OCI-LY7 (cell line): ENCODE measurements around the gene ACSL3. TPM values are rescaled to one million over a fixed set of nuclear protein-coding genes. Genes with fewer than 3 reads are reported as not detected.
A peak's percentile ranks its signal among the peaks of the same experiment; 100 is the strongest.

Source experiments
- BruUV-seq: library from RNA; stranded (reverse); fragments of 400-500 nt; replicated peaks from 2 replicates; lab custom pipeline; 2021; lab: Mats Ljungman, UMichigan
- CTCF ChIA-PET: fragments of 300-600 bp; sonication (Branson Sonifier 250); formaldehyde crosslinking; loops from one replicate; lab custom pipeline; 2022; ENCODE audit warnings: antibody characterized with exemption; ENCODE audit not compliant: unreplicated experiment; lab: Charles Lee
- POLR2A ChIA-PET: fragments of 300-600 bp; sonication (Branson Sonifier 250); formaldehyde crosslinking; loops from one replicate; lab custom pipeline; 2022; ENCODE audit warnings: antibody characterized with exemption; lab: Charles Lee
- DNase-seq: peaks from one replicate; pipeline ENCODE4 v3.0.0-alpha.2; 2015; ENCODE audit warnings: low spot score
- H2AFZ ChIP-seq: fragments of 200-600 bp; sonication (generic), shearing (Covaris generic); 2 replicates; pipeline ENCODE4 v1.6.1; 2014; ENCODE audit warnings: mild to moderate bottlenecking, antibody characterized with exemption, low read length, moderate library complexity
- H3K27ac ChIP-seq: fragments of 200-600 bp; sonication (generic); 2 replicates; pipeline ENCODE4 v1.5.1; 2014; ENCODE audit warnings: mixed run types, low read depth, mild to moderate bottlenecking, moderate library complexity, low read length, inconsistent platforms; ENCODE audit not compliant: poor library complexity, severe bottlenecking
- H3K36me3 ChIP-seq: fragments of 200-600 bp; sonication (generic); 2 replicates; pipeline ENCODE4 v1.6.1; 2014; ENCODE audit warnings: mild to moderate bottlenecking, antibody characterized with exemption, low read length, moderate library complexity, mixed read lengths; ENCODE audit not compliant: insufficient read depth
- H3K4me1 ChIP-seq: fragments of 200-600 bp; sonication (generic); 2 replicates; pipeline ENCODE4 v1.5.1; 2014; ENCODE audit warnings: mild to moderate bottlenecking, low read length; ENCODE audit not compliant: insufficient read depth, poor library complexity, severe bottlenecking
- H3K4me2 ChIP-seq: fragments of 200-600 bp; sonication (generic); 2 replicates; pipeline ENCODE4 v1.6.1; 2014; ENCODE audit warnings: mild to moderate bottlenecking, low read length
- H3K4me3 ChIP-seq: fragments of 200-600 bp; sonication (generic); 2 replicates; pipeline ENCODE4 v1.5.1; 2014; ENCODE audit warnings: mild to moderate bottlenecking, low read depth, low read length; ENCODE audit not compliant: poor library complexity, severe bottlenecking
- H3K79me2 ChIP-seq: fragments of 200-600 bp; sonication (generic); 2 replicates; pipeline ENCODE4 v1.6.1; 2016; ENCODE audit warnings: low read depth, mild to moderate bottlenecking, low read length, moderate library complexity, mixed read lengths; ENCODE audit not compliant: insufficient read depth
- H3K9me2 ChIP-seq: fragments of 200-600 bp; sonication (generic); 2 replicates; pipeline ENCODE4 v1.6.1; 2016; ENCODE audit warnings: mild to moderate bottlenecking, low read length, mixed read lengths; ENCODE audit not compliant: insufficient read depth
- H3K9me3 ChIP-seq: fragments of 200-600 bp; sonication (generic); 2 replicates; pipeline ENCODE4 v1.6.1; 2014; ENCODE audit warnings: mild to moderate bottlenecking, mixed run types, low read length, mixed read lengths
- H4K20me1 ChIP-seq: fragments of 200-600 bp; sonication (generic); 2 replicates; pipeline ENCODE4 v1.6.1; 2014; ENCODE audit warnings: mild to moderate bottlenecking, antibody characterized with exemption, low read length, moderate library complexity, mixed read lengths; ENCODE audit not compliant: insufficient read depth
- EZH2phosphoT487 ChIP-seq: fragments of 200-600 bp; sonication (generic); IDR thresholded peaks from 2 replicates; pipeline ENCODE4 v1.6.1; 2018; ENCODE audit warnings: low read depth, borderline replicate concordance, mild to moderate bottlenecking, mixed run types, antibody characterized with exemption, low read length, moderate library complexity, mixed read lengths
- intact Hi-C: fragments of 100-400 bp; cut with micrococcal nuclease; formaldehyde crosslinking; loops from one replicate; pipeline ENCODE4 v1.10.0; 2022; ENCODE audit not compliant: unreplicated experiment
- total RNA-seq, 2 experiments: library from RNA; depleted of rRNA in 1 of 2; stranded (reverse); fragments of >200 nt in 1 of 2; shearing (Covaris generic) in 1 of 2; gene quantifications; 2 replicates each; pipeline ENCODE4 v1.2.3, GENCODE V29; 2014 to 2022
- TF ChIP-seq, protein P1 (sequence below): fragments of 200-600 bp; sonication (generic); conservative IDR thresholded peaks from 2 replicates; pipeline ENCODE4 v1.5.1; 2014; ENCODE audit warnings: mild to moderate bottlenecking, antibody characterized with exemption, low read length, moderate library complexity, mixed read lengths

ACSL3 gene
- total RNA-seq, 2 experiments from 2014 or later = 62.6 to 83.2 TPM

DNA sequence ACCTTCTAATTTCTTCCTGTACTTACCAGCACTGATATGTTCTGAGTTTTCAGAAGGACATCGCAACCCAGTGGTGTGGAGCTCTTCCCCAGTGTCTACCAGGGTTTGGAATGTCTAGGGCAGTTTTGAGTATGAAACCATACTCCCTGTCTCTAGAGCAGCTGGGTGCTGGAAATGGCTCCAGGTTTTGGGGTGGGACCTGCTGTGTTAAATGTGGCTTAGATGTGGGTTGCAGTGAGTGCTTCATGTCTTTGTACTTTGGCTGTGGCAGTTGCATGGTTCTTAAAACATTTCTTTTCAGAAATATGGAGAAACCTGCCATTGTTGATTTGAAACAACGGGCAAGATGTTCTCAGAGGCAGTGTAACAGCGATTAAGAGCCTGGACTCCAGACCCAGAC, 48.5 kb downstream of the ACSL3 start:
- ChIA-PET POLR2A (interaction anchor here (1.0 to 1.7 kb wide), 10 partner anchors 8 to 206 kb away, joined by 3 to 9 read pairs (median 3); no protein-coding TSS in a partner anchor), CTCF (no interaction called here)
- H3K36me3 ChIP-seq = peaks cover 35% of the 10 kb centered on the region
- H3K4me1 ChIP-seq = peaks cover 58% of the 10 kb centered on the region
- no TSS peak for BruUV-seq
- peaks cover 64% of the 10 kb centered on the region; the same call in 1 of the 2 replicates for H3K79me2 ChIP-seq
- H3K27ac ChIP-seq = peak overlapping the region; percentile 3
- no peak overlapping the region for H2AFZ ChIP-seq
- intact Hi-C loops = no loop called here
- no peaks in the 10 kb centered on the region for H4K20me1 ChIP-seq
- no peak overlapping the region for H3K4me3 ChIP-seq
- H3K4me2 ChIP-seq = no peak overlapping the region
- no peaks in the 10 kb centered on the region for H3K9me3 ChIP-seq
- H3K9me2 ChIP-seq = no peaks in the 10 kb centered on the region
- TF ChIP-seq, protein P1, sequence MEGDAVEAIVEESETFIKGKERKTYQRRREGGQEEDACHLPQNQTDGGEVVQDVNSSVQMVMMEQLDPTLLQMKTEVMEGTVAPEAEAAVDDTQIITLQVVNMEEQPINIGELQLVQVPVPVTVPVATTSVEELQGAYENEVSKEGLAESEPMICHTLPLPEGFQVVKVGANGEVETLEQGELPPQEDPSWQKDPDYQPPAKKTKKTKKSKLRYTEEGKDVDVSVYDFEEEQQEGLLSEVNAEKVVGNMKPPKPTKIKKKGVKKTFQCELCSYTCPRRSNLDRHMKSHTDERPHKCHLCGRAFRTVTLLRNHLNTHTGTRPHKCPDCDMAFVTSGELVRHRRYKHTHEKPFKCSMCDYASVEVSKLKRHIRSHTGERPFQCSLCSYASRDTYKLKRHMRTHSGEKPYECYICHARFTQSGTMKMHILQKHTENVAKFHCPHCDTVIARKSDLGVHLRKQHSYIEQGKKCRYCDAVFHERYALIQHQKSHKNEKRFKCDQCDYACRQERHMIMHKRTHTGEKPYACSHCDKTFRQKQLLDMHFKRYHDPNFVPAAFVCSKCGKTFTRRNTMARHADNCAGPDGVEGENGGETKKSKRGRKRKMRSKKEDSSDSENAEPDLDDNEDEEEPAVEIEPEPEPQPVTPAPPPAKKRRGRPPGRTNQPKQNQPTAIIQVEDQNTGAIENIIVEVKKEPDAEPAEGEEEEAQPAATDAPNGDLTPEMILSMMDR = no peak
- TF ChIP-seq EZH2phosphoT487 = no peak
- no peak for DNase-seq

DNA sequence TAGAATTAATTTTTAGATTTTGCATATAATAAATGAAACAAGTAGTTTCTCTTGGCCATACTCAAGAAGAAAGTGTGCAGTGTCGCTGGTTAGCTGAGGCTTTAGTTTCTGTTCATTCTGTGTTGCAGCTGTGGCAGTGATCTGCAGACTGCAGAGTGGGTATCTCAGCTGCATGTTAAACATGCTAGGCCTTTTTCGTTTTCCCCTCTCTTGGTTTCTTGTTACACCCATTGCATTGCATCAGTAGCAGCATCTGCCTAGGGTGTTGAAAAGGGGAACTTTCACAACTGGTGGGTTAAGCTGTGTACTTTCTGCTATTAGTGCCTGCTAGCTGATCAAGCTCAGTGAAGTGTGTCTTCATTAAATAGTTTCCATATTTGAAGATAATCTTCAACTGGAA, 51.3 kb downstream of the ACSL3 start:
- Histone ChIP-seq H3K4me1 (peaks cover 69% of the 10 kb centered on the region), H3K9me2 (no peaks in the 10 kb centered on the region), H3K4me2 (peak overlapping the region; percentile 86), H3K9me3 (no peaks in the 10 kb centered on the region), H4K20me1 (no peaks in the 10 kb centered on the region), H3K36me3 (peaks cover 44% of the 10 kb centered on the region), H2AFZ (peak overlapping the region; percentile 64; the same call in 1 of the 2 replicates), H3K27ac (peak overlapping the region; percentile 98), H3K79me2 (peaks cover 75% of the 10 kb centered on the region; the same call in 1 of the 2 replicates), H3K4me3 (peak overlapping the region; percentile 59)
- intact Hi-C loops = loop anchor here (1.0 to 10.0 kb wide), 5 partner anchors 51 to 923 kb away; partner anchors contain the start of genes ACSL3, AP1S3 and FARSB
- ChIA-PET CTCF (interaction anchor here (0.6 to 1.2 kb wide), 6 partner anchors 9 to 889 kb away, joined by 3 to 4 read pairs (median 3); no protein-coding TSS in a partner anchor), POLR2A (interaction anchor here (0.7 to 3.5 kb wide), 30 partner anchors 10 to 260 kb away, joined by 3 to 19 read pairs (median 4); partner anchors contain the start of gene ACSL3)
- TF ChIP-seq, protein P1 = no peak
- no TSS peak for BruUV-seq
- DNase-seq = peak; percentile 97

DNA sequence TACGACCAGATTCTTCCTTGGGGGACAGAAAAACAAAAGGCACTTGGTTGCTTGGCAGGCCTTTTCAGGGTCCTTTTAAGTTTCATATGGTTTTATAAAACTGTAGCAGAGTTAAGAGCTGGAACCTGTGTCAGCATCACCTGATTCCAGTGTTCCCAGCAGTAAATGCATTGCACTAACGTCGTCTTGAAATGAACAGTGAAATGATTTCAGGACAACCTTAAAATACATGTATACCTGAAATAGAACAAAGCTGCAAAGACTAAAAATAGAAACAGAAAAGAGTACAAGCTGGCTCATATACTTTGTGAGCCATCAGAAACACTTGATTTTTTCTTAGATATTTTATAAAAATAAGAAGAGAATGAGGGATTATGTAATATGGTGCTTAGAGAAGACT, 51.9 kb downstream of the ACSL3 start:
- peak overlapping the region; percentile 57 for H3K4me3 ChIP-seq
- H3K27ac ChIP-seq = peak overlapping the region; percentile 98
- H3K4me1 ChIP-seq = peaks cover 69% of the 10 kb centered on the region
- H3K4me2 ChIP-seq = peak overlapping the region; percentile 86
- peak overlapping the region; percentile 38; the same call in 1 of the 2 replicates for H2AFZ ChIP-seq
- peak; percentile 49 for DNase-seq
- no peaks in the 10 kb centered on the region for H3K9me3 ChIP-seq
- BruUV-seq = no TSS peak
- ChIA-PET POLR2A (interaction anchor here (0.6 to 3.5 kb wide), 29 partner anchors 11 to 611 kb away, joined by 3 to 19 read pairs (median 4); partner anchors contain the start of gene ACSL3), CTCF (interaction anchor here (0.8 to 1.2 kb wide), 4 partner anchors 9 to 258 kb away, joined by 3 to 4 read pairs (median 3); no protein-coding TSS in a partner anchor)
- H3K79me2 ChIP-seq = peaks cover 69% of the 10 kb centered on the region; the same call in 1 of the 2 replicates
- H4K20me1 ChIP-seq = no peaks in the 10 kb centered on the region
- no peaks in the 10 kb centered on the region for H3K9me2 ChIP-seq
- H3K36me3 ChIP-seq = peaks cover 37% of the 10 kb centered on the region
- TF ChIP-seq EZH2phosphoT487 = no peak
- TF ChIP-seq, protein P1 = no peak
- intact Hi-C loops = loop anchor here (1.0 to 10.0 kb wide), 5 partner anchors 52 to 922 kb away; partner anchors contain the start of genes ACSL3, AP1S3 and FARSB
